PC-3 (cell line): ENCODE measurements around the gene SEC16A. TPM values are rescaled to one million over a fixed set of nuclear protein-coding genes. Genes with fewer than 3 reads are reported as not detected.

ENCODE experiments used
- ATAC-seq: fragments of 200-7000 bp; cut with Tn5 transposase; 2 replicates; pipeline ENCODE4 v1.9.1; 2020; ENCODE audit warnings: mild to moderate bottlenecking, moderate library complexity
- BruUV-seq: library from RNA; stranded (reverse); fragments of 400-500 nt; replicated peaks from 2 replicates; lab custom pipeline; 2021; lab: Mats Ljungman, UMichigan
- CTCF ChIA-PET: fragments of 300-600 bp; sonication (Branson Sonifier 250); formaldehyde crosslinking; loops from one replicate; lab custom pipeline; 2022; ENCODE audit warnings: antibody characterized with exemption; lab: Charles Lee
- POLR2A ChIA-PET: fragments of 300-600 bp; sonication (Branson Sonifier 250); formaldehyde crosslinking; loops from one replicate; lab custom pipeline; 2022; ENCODE audit warnings: antibody characterized with exemption; ENCODE audit not compliant: unreplicated experiment; lab: Charles Lee
- DNase-seq: peaks from one replicate; pipeline ENCODE4 v3.0.0-alpha.2; 2015
- H2AFZ ChIP-seq: fragments of 300-600 bp; sonication (generic); 2 replicates; pipeline ENCODE4 v1.6.0; 2016; ENCODE audit warnings: antibody characterized with exemption, low read length
- H3F3A ChIP-seq: fragments of 300-600 bp; sonication (generic); one replicate; pipeline ENCODE4 v1.6.0; 2017; ENCODE audit warnings: antibody characterized with exemption, low read length, control low read depth, mild to moderate bottlenecking; ENCODE audit not compliant: unreplicated experiment
- H3K27ac ChIP-seq: fragments of 300-600 bp; sonication (generic); 2 replicates; pipeline ENCODE4 v1.5.1; 2016; ENCODE audit warnings: mild to moderate bottlenecking, low read length
- H3K27me3 ChIP-seq: fragments of 300-600 bp; sonication (generic); 2 replicates; pipeline ENCODE4 v1.6.1; 2016; ENCODE audit warnings: low read length, mixed read lengths
- H3K36me3 ChIP-seq: fragments of 300-600 bp; sonication (generic); 2 replicates; pipeline ENCODE4 v1.6.1; 2016; ENCODE audit warnings: low read depth, mixed run types, low read length, mixed read lengths
- H3K4me1 ChIP-seq: fragments of 300-600 bp; sonication (generic); 2 replicates; pipeline ENCODE4 v1.5.1; 2016; ENCODE audit warnings: low read length; ENCODE audit not compliant: insufficient read depth
- H3K4me2 ChIP-seq: fragments of 300-600 bp; sonication (generic); 2 replicates; pipeline ENCODE4 v1.6.0; 2016; ENCODE audit warnings: low read length
- H3K4me3 ChIP-seq: fragments of 300-600 bp; sonication (generic); 2 replicates; pipeline ENCODE4 v1.5.1; 2016; ENCODE audit warnings: mild to moderate bottlenecking, low read length, mixed read lengths
- H3K79me2 ChIP-seq: fragments of 300-600 bp; sonication (generic); 2 replicates; pipeline ENCODE4 v1.6.1; 2017; ENCODE audit warnings: low read length, mixed read lengths
- H3K9ac ChIP-seq: fragments of 300-600 bp; sonication (generic); 2 replicates; pipeline ENCODE4 v1.6.0; 2016; ENCODE audit warnings: mild to moderate bottlenecking, low read length
- H3K9me2 ChIP-seq: fragments of 300-600 bp; sonication (generic); replicated peaks from 2 replicates; pipeline ENCODE4 v1.6.1; 2016; ENCODE audit warnings: mixed run types, low read length, mixed read lengths
- H3K9me3 ChIP-seq: fragments of 300-600 bp; sonication (generic); 2 replicates; pipeline ENCODE4 v1.6.1; 2016; ENCODE audit warnings: low read length, mixed read lengths
- H4K20me1 ChIP-seq: fragments of 300-600 bp; sonication (generic); 2 replicates; pipeline ENCODE4 v1.6.1; 2016; ENCODE audit warnings: low read length, mixed read lengths
- EZH2 ChIP-seq: fragments of 300-600 bp; sonication (generic); IDR thresholded peaks from one replicate; pipeline ENCODE4 v1.6.1; 2017; ENCODE audit warnings: antibody characterized with exemption, mild to moderate bottlenecking, low read length; ENCODE audit not compliant: unreplicated experiment
- EZH2phosphoT487 ChIP-seq: fragments of 300-600 bp; sonication (generic); IDR thresholded peaks from 2 replicates; pipeline ENCODE4 v1.6.1; 2018; ENCODE audit warnings: mild to moderate bottlenecking, antibody characterized with exemption, low read length, borderline replicate concordance
- intact Hi-C: fragments of 100-400 bp; cut with micrococcal nuclease; formaldehyde crosslinking; loops from 2 replicates; pipeline ENCODE4 v1.9.0; 2023
- total RNA-seq: library from RNA; depleted of rRNA; stranded (reverse); fragments of >200 nt; gene quantifications from 2 replicates; pipeline ENCODE4 v1.2.3, GENCODE V29; 2014
- TF ChIP-seq, protein P1 (sequence below): fragments of 300-600 bp; sonication (generic); conservative IDR thresholded peaks from 2 replicates; pipeline ENCODE4 v1.5.1; 2017; ENCODE audit warnings: antibody characterized with exemption, low read depth, mild to moderate bottlenecking, low read length

Gene SEC16A
- total RNA-seq, 1 experiment from 2014 or later, result 28.3 TPM

DNA sequence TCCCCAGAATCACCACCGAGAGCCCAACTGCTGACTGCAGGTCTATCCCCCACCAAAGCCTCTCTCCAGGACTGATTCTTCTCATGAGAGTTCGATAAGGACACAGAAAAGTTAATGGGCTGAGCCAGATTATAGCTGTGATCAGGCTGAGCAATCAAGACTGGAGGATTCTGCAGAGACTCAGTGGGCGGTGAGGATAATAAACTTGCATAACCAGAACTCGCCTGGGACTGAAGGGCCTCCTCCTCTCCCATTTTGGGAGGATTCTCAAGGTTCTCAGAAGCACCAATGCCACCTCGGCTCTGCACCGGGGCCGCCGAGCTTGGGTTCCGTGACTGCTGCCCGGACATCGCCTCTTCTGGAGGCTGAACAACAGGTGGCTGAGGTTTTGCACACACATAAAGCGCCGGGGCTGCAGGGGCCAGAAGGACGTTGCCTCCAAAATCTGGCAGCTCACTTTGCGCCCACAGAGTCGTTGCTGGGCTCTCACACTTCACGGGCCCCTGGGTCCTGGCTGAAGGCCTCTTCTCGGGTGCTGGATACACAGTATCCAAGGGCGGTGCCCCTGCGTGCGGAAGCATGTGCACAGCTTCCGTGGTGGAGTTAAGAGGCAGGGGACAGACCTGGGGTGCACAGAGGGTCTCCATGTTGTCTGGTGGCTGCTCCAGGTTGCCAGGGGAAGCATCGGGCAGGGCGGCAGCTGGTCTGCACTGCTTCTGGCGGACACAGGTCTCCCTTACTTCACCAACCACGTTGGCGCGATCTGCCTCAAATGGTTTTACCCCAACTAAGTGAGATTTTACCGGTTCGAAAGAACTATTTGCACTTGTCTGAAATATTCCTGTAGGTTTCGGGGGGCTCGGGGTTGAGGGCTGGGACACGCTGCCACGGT is 7.6 kb downstream of the SEC16A start:
- Histone ChIP-seq H3K4me2 (no peak overlapping the region), H3K27ac (no peak overlapping the region), H3K4me1 (no peaks in the 10 kb centered on the region), H3F3A (no peaks in the 10 kb centered on the region), H4K20me1 (peaks cover 10% of the 10 kb centered on the region; the same call in 1 of the 2 replicates), H3K9me3 (no peaks in the 10 kb centered on the region), H3K79me2 (peaks cover 80% of the 10 kb centered on the region), H3K36me3 (peaks cover 23% of the 10 kb centered on the region), H2AFZ (no peak overlapping the region), H3K4me3 (no peak overlapping the region), H3K27me3 (no peaks in the 10 kb centered on the region), H3K9me2 (no peaks in the 10 kb centered on the region), H3K9ac (no peak overlapping the region)
- ChIA-PET CTCF (no interaction called here), POLR2A (no interaction called here)
- intact Hi-C loops, result no loop called here
- TF ChIP-seq EZH2phosphoT487 (no peak), EZH2 (no peak)
- TF ChIP-seq, protein P1, sequence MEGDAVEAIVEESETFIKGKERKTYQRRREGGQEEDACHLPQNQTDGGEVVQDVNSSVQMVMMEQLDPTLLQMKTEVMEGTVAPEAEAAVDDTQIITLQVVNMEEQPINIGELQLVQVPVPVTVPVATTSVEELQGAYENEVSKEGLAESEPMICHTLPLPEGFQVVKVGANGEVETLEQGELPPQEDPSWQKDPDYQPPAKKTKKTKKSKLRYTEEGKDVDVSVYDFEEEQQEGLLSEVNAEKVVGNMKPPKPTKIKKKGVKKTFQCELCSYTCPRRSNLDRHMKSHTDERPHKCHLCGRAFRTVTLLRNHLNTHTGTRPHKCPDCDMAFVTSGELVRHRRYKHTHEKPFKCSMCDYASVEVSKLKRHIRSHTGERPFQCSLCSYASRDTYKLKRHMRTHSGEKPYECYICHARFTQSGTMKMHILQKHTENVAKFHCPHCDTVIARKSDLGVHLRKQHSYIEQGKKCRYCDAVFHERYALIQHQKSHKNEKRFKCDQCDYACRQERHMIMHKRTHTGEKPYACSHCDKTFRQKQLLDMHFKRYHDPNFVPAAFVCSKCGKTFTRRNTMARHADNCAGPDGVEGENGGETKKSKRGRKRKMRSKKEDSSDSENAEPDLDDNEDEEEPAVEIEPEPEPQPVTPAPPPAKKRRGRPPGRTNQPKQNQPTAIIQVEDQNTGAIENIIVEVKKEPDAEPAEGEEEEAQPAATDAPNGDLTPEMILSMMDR, result no peak
- no peak for ATAC-seq
- no TSS peak for BruUV-seq
- no peak for DNase-seq

DNA sequence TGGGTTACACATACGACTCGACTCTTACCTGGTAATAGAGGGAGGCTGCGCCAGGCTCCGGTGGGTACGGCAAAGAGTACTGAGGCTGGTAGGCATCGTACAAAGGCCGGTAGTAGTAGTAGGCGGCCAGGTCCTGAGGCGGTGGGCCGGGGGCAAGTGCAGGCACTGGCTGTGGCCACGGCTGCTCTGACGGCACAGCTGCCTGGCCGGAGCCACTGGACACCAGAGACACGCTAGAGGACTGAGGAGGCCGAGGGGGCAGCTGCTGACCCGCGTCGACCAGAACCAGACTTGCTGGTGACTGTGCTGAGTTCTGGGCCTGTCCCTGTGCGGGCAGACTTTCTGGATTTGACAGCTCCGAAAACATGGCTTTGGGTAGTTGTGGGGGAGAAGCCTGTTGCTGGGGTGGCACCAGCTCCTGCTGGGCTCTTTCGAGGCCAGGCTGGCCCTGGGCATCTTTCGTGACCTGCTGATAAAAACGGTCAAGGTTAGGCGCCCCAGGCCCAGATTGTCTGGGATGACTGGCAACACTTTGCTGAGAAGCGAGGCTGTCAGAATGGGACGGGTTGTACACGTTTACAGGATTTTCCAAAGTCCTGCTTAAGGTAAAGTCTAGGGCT is 8.7 kb downstream of the SEC16A start:
- Histone ChIP-seq H2AFZ (no peak overlapping the region), H3K36me3 (peaks cover 23% of the 10 kb centered on the region), H3K79me2 (peaks cover 74% of the 10 kb centered on the region), H3K27me3 (no peaks in the 10 kb centered on the region), H3K27ac (no peak overlapping the region), H3K4me3 (no peak overlapping the region), H3K4me1 (no peaks in the 10 kb centered on the region), H4K20me1 (0 out of 2 replicates have a peak, but pooled peaks cover 3% of the 10 kb centered on the region), H3F3A (no peaks in the 10 kb centered on the region), H3K9me3 (no peaks in the 10 kb centered on the region), H3K4me2 (no peak overlapping the region), H3K9me2 (no peaks in the 10 kb centered on the region), H3K9ac (no peak overlapping the region)
- ATAC-seq (no peak), DNase-seq (no peak)
- intact Hi-C loops, result no loop called here
- CTCF ChIA-PET, result no interaction called here
- TF ChIP-seq, protein P1, result no peak
- no peak for TF ChIP-seq EZH2phosphoT487
- no peak for TF ChIP-seq EZH2
- POLR2A ChIA-PET, result no interaction called here
- BruUV-seq, result no TSS peak
